ENCODE measurements around the gene UBAC2.

- TF ChIP-seq, protein P1, sequence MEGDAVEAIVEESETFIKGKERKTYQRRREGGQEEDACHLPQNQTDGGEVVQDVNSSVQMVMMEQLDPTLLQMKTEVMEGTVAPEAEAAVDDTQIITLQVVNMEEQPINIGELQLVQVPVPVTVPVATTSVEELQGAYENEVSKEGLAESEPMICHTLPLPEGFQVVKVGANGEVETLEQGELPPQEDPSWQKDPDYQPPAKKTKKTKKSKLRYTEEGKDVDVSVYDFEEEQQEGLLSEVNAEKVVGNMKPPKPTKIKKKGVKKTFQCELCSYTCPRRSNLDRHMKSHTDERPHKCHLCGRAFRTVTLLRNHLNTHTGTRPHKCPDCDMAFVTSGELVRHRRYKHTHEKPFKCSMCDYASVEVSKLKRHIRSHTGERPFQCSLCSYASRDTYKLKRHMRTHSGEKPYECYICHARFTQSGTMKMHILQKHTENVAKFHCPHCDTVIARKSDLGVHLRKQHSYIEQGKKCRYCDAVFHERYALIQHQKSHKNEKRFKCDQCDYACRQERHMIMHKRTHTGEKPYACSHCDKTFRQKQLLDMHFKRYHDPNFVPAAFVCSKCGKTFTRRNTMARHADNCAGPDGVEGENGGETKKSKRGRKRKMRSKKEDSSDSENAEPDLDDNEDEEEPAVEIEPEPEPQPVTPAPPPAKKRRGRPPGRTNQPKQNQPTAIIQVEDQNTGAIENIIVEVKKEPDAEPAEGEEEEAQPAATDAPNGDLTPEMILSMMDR (IDR thresholded peaks at IDR 0.05), result no peak
- TF ChIP-seq ZFX (IDR thresholded peaks at IDR 0.05; ENCODE audit: borderline replicate concordance), result no peak
Measured at GRCh38 chr13:99322297-99323103, 121.8 kb downstream of the UBAC2 start.
